Measurements from ENCODE around the gene OR6Y1.

- TF ChIP-seq POLR2A (IDR thresholded peaks at IDR 0.05; ENCODE audit: control extremely low read depth in 1 of 2, low read depth in 2 of 2, low read length in 2 of 2) (no peak), EZH2 (IDR thresholded peaks at IDR 0.05; ENCODE audit: low read depth, low read length, severe bottlenecking) (no peak), CTCF (IDR thresholded peaks at IDR 0.05; ENCODE audit: control extremely low read depth in 1 of 3, insufficient read depth in 1 of 3, low read depth in 1 of 3, low read length in 3 of 3) (no peak), JUND (IDR thresholded peaks at IDR 0.05; ENCODE audit: low read length) (no peak), USF2 (IDR thresholded peaks at IDR 0.05; ENCODE audit: low read length) (no peak), YY1 (IDR thresholded peaks at IDR 0.05; ENCODE audit: low read depth, low read length) (no peak), BACH1 (IDR thresholded peaks at IDR 0.05; ENCODE audit: low read length) (no peak), CEBPB (IDR thresholded peaks at IDR 0.05; ENCODE audit: low read depth, low read length) (no peak), ZNF274 (IDR thresholded peaks at IDR 0.05; ENCODE audit: borderline replicate concordance, extremely low read depth, low read length) (no peak), RXRA (IDR thresholded peaks at IDR 0.05; ENCODE audit: insufficient read depth, low read depth, low read length) (no peak)
Observed at GRCh38 chr1:158520021-158520420, 34.2 kb downstream of the OR6Y1 start.
